Activated CD8-positive, alpha-beta T cell treated with anti-CD3 and anti-CD28 coated beads for 36 hours (primary cell): ENCODE data around the gene HUNK. TPM values are rescaled to one million over a fixed set of nuclear protein-coding genes. Genes with fewer than 3 reads are reported as not detected.

Source experiments
- ATAC-seq: fragments of 200-7000 bp; cut with Tn5 transposase; one replicate; pipeline ENCODE4 v1.10.0; 2021; ENCODE audit warnings: mild to moderate bottlenecking, moderate library complexity
- CTCF ChIA-PET: fragments of 350-600 bp; sonication (Branson Sonifier 250); formaldehyde crosslinking; loops from one replicate; lab custom pipeline; 2021; ENCODE audit warnings: antibody characterized with exemption; lab: Charles Lee
- POLR2A ChIA-PET: fragments of 350-600 bp; sonication (Branson Sonifier 250); formaldehyde crosslinking; loops from one replicate; lab custom pipeline; 2021; ENCODE audit warnings: antibody characterized with exemption; lab: Charles Lee
- DNase-seq: peaks from one replicate; pipeline ENCODE4 v3.0.0-alpha.2; 2020
- H3K27ac Mint-ChIP-seq: one replicate; pipeline ENCODE4 v1.8.0; 2021; ENCODE audit warnings: mild to moderate bottlenecking, mixed read lengths
- H3K27me3 Mint-ChIP-seq: one replicate; pipeline ENCODE4 v1.8.0; 2021; ENCODE audit warnings: mixed read lengths
- H3K36me3 Mint-ChIP-seq: one replicate; pipeline ENCODE4 v1.8.0; 2021; ENCODE audit warnings: low read depth, mixed read lengths
- H3K4me1 Mint-ChIP-seq: one replicate; pipeline ENCODE4 v1.8.0; 2021; ENCODE audit warnings: low read depth, mixed read lengths
- H3K4me3 Mint-ChIP-seq: one replicate; pipeline ENCODE4 v1.8.0; 2021; ENCODE audit warnings: mild to moderate bottlenecking, moderate library complexity, mixed read lengths
- H3K9me3 Mint-ChIP-seq: one replicate; pipeline ENCODE4 v1.8.0; 2021; ENCODE audit warnings: mixed read lengths
- CTCF ChIP-seq: fragments of 200-600 bp; IDR thresholded peaks from one replicate; pipeline ENCODE4 v1.8.0; 2022; ENCODE audit warnings: antibody characterized with exemption, mild to moderate bottlenecking
- intact Hi-C: fragments of 100-400 bp; cut with micrococcal nuclease; formaldehyde crosslinking; loops from one replicate; pipeline ENCODE4 v1.10.0; 2022
- total RNA-seq, 2 experiments: library from RNA; stranded (reverse); gene quantifications; one replicate each; pipeline ENCODE4 v1.2.3, GENCODE V29; 2021

The HUNK gene
- total RNA-seq, 2 experiments from 2014 or later = 0.20 to 0.27 TPM

- Mint-ChIP-seq H3K36me3 (no peaks in the 10 kb centered on the region), H3K27me3 (peaks cover 4% of the 10 kb centered on the region), H3K27ac (no peak overlapping the region), H3K4me1 (peaks cover 15% of the 10 kb centered on the region), H3K9me3 (no peaks in the 10 kb centered on the region), H3K4me3 (no peak overlapping the region)
- ATAC-seq = no peak
- intact Hi-C loops = no loop called here
- POLR2A ChIA-PET = no interaction called here
- no peak for TF ChIP-seq CTCF
- CTCF ChIA-PET = interaction anchor here (0.6 kb wide), 1 partner anchor 706 kb away, joined by 3 read pairs; no protein-coding TSS in a partner anchor
- no peak for DNase-seq
These were observed 23.2 kb downstream of the HUNK start for GRCh38 chr21:31896019-31896418.

DNA sequence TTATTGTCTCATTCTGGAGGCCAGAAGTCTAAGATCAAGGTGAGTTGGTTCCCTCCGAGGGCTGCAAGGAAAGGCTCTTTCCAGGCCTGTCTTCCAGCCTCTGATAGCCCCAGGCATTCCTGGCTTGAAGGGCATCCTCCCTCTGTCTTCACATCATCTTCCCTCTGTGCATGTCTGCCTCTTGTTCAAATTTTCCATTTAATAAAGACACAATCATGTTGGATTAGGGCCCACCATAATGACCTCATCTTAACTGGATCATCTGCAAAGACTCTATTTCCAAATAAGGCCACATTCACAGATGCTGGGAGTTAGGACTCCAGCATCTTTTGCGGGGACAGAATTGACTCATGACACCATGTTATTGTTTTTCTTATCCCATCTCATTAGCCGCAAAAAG, 24.5 kb downstream of the HUNK start:
- intact Hi-C loops = no loop called here
- ATAC-seq (no peak), DNase-seq (no peak)
- Mint-ChIP-seq H3K27me3 (peaks cover 4% of the 10 kb centered on the region), H3K4me3 (no peak overlapping the region), H3K36me3 (no peaks in the 10 kb centered on the region), H3K9me3 (no peaks in the 10 kb centered on the region), H3K4me1 (peaks cover 15% of the 10 kb centered on the region), H3K27ac (no peak overlapping the region)
- CTCF ChIA-PET = no interaction called here
- POLR2A ChIA-PET = no interaction called here
- no peak for TF ChIP-seq CTCF

DNA sequence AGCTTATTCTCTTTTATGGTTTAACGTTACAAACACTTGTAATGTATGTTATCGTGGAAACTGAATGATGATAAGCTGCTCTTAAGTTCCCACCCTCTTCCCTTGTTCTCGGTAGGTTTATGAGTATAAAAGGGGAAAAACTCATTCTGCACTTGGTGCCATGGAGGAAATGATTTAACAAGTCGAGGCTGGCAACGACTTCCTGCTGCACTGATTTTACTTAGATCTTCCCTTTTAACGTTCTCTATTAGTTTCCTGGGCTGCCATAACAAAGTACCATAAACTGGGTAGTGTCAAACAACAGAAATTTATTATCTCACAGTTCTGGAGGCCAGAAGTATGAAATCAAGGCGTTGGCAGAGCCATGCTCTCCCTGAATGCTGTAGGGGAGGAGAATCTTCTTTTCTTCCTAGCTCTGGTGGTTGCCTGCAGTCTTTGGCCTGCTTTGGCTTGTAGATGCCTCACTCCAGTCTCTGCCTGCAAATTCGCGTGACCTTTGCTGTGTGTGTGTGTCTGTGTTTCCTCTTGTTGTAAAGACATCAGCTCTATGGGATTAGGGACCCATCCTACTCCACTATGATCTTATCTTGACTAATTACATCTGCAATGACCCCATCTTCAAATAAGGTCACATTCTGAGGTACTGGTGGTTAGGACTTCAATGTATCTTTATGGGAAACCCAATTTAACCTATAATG, 26.3 kb downstream of the HUNK start:
- TF ChIP-seq CTCF = no peak
- intact Hi-C loops = no loop called here
- no peaks in the 10 kb centered on the region for H3K36me3 Mint-ChIP-seq
- POLR2A ChIA-PET = no interaction called here
- peaks cover 15% of the 10 kb centered on the region for H3K4me1 Mint-ChIP-seq
- DNase-seq = no peak
- no peak overlapping the region for H3K27ac Mint-ChIP-seq
- H3K27me3 Mint-ChIP-seq = no peaks in the 10 kb centered on the region
- CTCF ChIA-PET = interaction anchor here (0.8 kb wide), 1 partner anchor 32 kb away, joined by 3 read pairs; no protein-coding TSS in a partner anchor
- H3K9me3 Mint-ChIP-seq = no peaks in the 10 kb centered on the region
- ATAC-seq = no peak
- H3K4me3 Mint-ChIP-seq = no peak overlapping the region

DNA sequence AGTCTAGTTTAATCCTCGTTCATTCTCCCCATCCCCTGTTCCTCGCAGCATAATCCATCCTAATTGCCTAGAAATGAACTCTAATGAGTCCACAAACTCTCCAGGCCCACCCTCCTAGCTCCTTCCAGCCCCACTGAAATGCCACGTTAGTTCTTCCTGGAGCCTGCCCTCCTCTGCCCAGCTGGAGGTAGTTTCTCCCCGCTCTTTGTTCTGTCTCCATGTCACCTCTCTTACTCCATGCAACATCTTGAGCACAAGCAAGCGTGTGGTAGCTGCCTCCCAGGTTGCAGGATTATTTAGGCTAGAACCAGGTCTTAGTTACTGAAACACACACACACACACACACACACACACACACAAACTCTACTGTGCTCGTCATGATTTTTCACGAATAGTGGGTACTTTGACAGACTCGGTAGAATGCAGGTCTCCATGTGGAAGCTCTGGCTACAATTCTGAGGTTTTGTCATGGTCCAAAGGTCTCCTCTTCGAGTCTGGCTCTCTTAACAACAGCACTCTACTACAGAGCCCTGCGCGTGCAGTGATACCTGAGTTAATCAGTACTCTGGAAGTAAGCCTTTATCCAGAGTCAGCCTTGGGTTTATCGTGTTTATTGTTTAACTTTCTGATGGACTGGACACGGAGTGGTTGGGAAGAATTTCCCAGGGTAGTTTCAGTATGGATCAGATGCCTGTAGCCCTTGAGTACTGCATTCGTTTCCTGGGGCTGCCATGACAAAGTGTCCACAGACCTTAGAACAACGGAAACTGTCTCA, 27.5 kb downstream of the HUNK start:
- no peaks in the 10 kb centered on the region for H3K27me3 Mint-ChIP-seq
- no peak overlapping the region for H3K27ac Mint-ChIP-seq
- POLR2A ChIA-PET = interaction anchor here (0.6 kb wide), 1 partner anchor 87 kb away, joined by 3 read pairs; no protein-coding TSS in a partner anchor
- no peak for ATAC-seq
- CTCF ChIA-PET = interaction anchor here (1.3 kb wide), 1 partner anchor 34 kb away, joined by 3 read pairs; no protein-coding TSS in a partner anchor
- H3K4me3 Mint-ChIP-seq = no peak overlapping the region
- no peaks in the 10 kb centered on the region for H3K36me3 Mint-ChIP-seq
- intact Hi-C loops = no loop called here
- H3K9me3 Mint-ChIP-seq = no peaks in the 10 kb centered on the region
- TF ChIP-seq CTCF = no peak
- peaks cover 11% of the 10 kb centered on the region for H3K4me1 Mint-ChIP-seq
- no peak for DNase-seq

- ChIA-PET POLR2A (no interaction called here), CTCF (interaction anchor here (0.6 to 1.3 kb wide), 2 partner anchors 35 to 177 kb away, joined by 3 read pairs; no protein-coding TSS in a partner anchor)
- TF ChIP-seq CTCF = no peak
- no peak overlapping the region for H3K27ac Mint-ChIP-seq
- DNase-seq (no peak), ATAC-seq (no peak)
- intact Hi-C loops = no loop called here
- H3K4me3 Mint-ChIP-seq = no peak overlapping the region
- no peaks in the 10 kb centered on the region for H3K9me3 Mint-ChIP-seq
- H3K27me3 Mint-ChIP-seq = no peaks in the 10 kb centered on the region
- no peaks in the 10 kb centered on the region for H3K36me3 Mint-ChIP-seq
- peaks cover 8% of the 10 kb centered on the region for H3K4me1 Mint-ChIP-seq
These were observed 28.5 kb downstream of the HUNK start for GRCh38 chr21:31901315-31901714.
